Gastrocnemius medialis (tissue), 4 donors: ENCODE results near the gene MN1.

Experiments
- CTCF ChIP-seq, 5 experiments: fragments of 450-650 bp in 3 of 5; fragments of 200-600 bp in 2 of 5; sonication (generic) in 2 of 5; IDR thresholded peaks in 4 of 5; conservative IDR thresholded peaks in 1 of 5; 1 replicate in 4 of 5; 2 replicates in 1 of 5; pipeline ENCODE4 v1.5.1; 2016 to 2019; ENCODE audit warnings: antibody characterized with exemption in 5 of 5, mild to moderate bottlenecking in 3 of 5, moderate library complexity in 3 of 5
- POLR2A ChIP-seq, 2 donors: fragments of 450-650 bp; IDR thresholded peaks; one replicate each; pipeline ENCODE4 v1.6.1; 2017; ENCODE audit warnings: antibody characterized with exemption in 2 of 2, mild to moderate bottlenecking in 2 of 2, moderate library complexity in 2 of 2

- TF ChIP-seq CTCF (IDR thresholded peaks at IDR 0.05 in 4 of 5, conservative IDR thresholded peaks at IDR 0.05 in 1 of 5) (no peak), POLR2A (IDR thresholded peaks at IDR 0.05) (no peak)
Measured at GRCh38 chr22:27829620-27830019, 28.1 kb upstream of the MN1 start.
